OCI-LY3 (cell line): ENCODE data around the gene NPHP4.

Source experiments
- EZH2phosphoT487 ChIP-seq: fragments of 200-600 bp; shearing (Covaris generic); IDR thresholded peaks from 2 replicates; pipeline ENCODE4 v1.6.1; 2018; ENCODE audit warnings: antibody characterized with exemption, mixed run types, low read depth
- TF ChIP-seq, protein P1 (sequence below): fragments of 200-600, 300-600 bp; sonication (generic); IDR thresholded peaks from 2 replicates; pipeline ENCODE4 v1.5.1; 2014; ENCODE audit warnings: antibody characterized with exemption, low read length, low read depth

DNA sequence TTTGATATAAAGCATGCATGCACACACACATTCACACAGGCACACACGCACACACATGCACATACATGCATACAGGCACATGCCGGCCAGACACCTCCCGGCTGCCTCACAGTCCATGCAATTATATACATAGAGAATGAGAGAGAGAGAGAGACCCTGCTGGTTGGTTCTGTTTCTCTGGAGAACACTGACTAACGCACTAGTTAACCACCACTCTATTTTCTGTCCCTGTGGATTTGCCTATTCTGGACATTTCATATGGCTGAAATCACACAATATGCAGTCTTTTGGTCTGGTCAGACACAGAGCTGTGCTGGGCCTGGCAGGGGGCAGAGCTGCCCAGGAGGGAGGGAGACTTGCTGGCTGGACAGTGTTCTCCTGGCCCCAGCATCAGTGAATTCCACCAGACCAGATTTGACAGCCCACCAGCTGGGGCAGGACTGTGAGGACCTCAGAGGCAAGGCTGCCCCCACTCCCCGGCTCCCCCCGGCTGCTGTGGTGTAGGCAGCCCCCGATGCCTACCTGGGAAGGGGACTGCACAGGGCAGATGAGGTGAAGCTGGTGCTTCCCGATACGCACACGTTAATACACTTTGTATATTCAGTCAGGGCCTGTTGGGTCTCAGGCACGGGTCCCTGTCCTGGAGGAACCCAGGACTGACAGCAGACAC, 152.2 kb downstream of the NPHP4 start:
- TF ChIP-seq, protein P1, sequence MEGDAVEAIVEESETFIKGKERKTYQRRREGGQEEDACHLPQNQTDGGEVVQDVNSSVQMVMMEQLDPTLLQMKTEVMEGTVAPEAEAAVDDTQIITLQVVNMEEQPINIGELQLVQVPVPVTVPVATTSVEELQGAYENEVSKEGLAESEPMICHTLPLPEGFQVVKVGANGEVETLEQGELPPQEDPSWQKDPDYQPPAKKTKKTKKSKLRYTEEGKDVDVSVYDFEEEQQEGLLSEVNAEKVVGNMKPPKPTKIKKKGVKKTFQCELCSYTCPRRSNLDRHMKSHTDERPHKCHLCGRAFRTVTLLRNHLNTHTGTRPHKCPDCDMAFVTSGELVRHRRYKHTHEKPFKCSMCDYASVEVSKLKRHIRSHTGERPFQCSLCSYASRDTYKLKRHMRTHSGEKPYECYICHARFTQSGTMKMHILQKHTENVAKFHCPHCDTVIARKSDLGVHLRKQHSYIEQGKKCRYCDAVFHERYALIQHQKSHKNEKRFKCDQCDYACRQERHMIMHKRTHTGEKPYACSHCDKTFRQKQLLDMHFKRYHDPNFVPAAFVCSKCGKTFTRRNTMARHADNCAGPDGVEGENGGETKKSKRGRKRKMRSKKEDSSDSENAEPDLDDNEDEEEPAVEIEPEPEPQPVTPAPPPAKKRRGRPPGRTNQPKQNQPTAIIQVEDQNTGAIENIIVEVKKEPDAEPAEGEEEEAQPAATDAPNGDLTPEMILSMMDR, result no peak
- TF ChIP-seq EZH2phosphoT487, result no peak
